Measurements from ENCODE around the gene BBS12.

The BBS12 gene

GRCh38 chr4:122744229-122744628 lies 11.7 kb downstream of the BBS12 start:
- peak; percentile 22 for DNase-seq (ENCODE audit: low read depth, low spot score)
- H3K4me3 ChIP-seq (ENCODE audit: low read depth, low read length) = no peak overlapping the region
- in situ Hi-C loops (cut with HindIII; ENCODE audit: low sequenced_read_pairs) = no loop called here
- TF ChIP-seq CTCF (IDR thresholded peaks at IDR 0.05; ENCODE audit: low read depth, low read length) = no peak

DNA sequence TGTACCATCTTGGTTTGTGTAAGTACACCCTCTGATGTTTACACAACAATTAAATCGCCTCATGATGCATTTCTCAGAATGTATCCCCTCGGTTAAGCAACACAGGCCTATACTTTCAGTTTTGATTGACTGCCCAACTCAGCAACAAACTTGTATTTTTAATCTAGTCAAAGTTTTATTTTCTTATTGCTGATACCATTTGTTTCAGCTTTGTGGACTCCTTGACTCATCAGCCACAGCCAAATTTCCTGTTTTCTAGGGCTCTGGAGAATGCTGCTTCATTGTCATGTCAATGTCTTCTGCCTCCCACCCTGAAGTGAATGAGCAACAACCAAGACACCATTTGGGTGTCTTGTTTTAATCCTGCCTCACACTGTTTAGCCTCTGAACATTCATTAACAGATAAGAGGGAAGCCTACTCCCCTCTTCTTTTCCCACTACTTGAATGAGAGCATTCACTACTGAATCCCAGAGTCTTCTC lies 14.0 kb downstream of the BBS12 start:
- in situ Hi-C loops (cut with HindIII; ENCODE audit: low sequenced_read_pairs) = no loop called here
- no peak for TF ChIP-seq CTCF (IDR thresholded peaks at IDR 0.05; ENCODE audit: low read depth, low read length)
- DNase-seq (ENCODE audit: low read depth, low spot score) = no peak
- no peak overlapping the region for H3K4me3 ChIP-seq (ENCODE audit: low read depth, low read length)

- no peak overlapping the region for H3K4me3 ChIP-seq (ENCODE audit: low read depth, low read length)
- DNase-seq (ENCODE audit: low read depth, low spot score) = no peak
- in situ Hi-C loops (cut with HindIII; ENCODE audit: low sequenced_read_pairs) = no loop called here
- no peak for TF ChIP-seq CTCF (IDR thresholded peaks at IDR 0.05; ENCODE audit: low read depth, low read length)
These were observed 14.6 kb downstream of the BBS12 start for GRCh38 chr4:122747068-122747467.

DNA sequence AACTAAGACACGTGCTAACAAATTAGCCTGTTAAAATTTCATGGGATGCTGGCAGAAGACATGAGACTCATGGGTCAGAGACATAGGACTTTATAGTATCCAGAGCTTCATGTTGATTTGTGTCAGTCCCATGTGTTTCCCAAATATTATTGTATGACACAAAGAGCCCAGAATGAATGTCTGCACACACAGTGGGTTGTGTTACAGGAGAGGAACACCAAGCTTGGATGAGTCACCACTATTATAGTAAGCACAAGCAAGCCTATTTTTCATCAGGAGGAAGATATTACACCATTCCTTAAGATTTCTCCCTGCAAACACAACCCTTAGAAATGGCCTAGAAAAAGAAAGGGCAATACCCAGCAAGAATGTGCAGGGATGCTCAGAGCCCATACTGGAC lies 15.4 kb downstream of the BBS12 start:
- DNase-seq (ENCODE audit: low read depth, low spot score) = peak; percentile 63
- H3K4me3 ChIP-seq (ENCODE audit: low read depth, low read length) = no peak overlapping the region
- in situ Hi-C loops (cut with HindIII; ENCODE audit: low sequenced_read_pairs) = no loop called here
- no peak for TF ChIP-seq CTCF (IDR thresholded peaks at IDR 0.05; ENCODE audit: low read depth, low read length)

- TF ChIP-seq CTCF (IDR thresholded peaks at IDR 0.05; ENCODE audit: low read depth, low read length) = no peak
- DNase-seq (ENCODE audit: low read depth, low spot score) = no peak
- in situ Hi-C loops (cut with HindIII; ENCODE audit: low sequenced_read_pairs) = loop anchor here (25.0 kb wide), 1 partner anchor 162 kb away; the partner anchor contains the start of gene NUDT6
- no peak overlapping the region for H3K4me3 ChIP-seq (ENCODE audit: low read depth, low read length)
These were observed 17.4 kb downstream of the BBS12 start for GRCh38 chr4:122749704-122750454.

DNA sequence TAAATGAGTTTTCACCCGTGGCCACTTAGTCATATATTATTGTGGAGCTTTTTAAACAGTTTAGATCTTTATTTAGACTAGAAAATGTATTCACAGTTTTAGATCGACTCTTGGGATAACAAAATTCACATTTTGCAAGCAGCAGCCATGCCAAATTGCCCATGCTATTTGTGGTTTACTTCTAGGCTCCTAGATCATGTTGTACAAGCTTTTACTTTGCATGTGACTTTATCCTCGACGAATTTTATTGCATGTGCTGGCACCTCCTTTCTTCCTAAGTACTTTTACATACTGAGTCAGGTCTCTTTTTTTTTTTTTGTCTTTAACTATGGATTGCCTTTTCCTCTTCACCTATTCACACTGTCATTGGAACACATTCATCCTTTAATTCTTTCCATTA lies 23.2 kb downstream of the BBS12 start:
- in situ Hi-C loops (cut with HindIII; ENCODE audit: low sequenced_read_pairs) = loop anchor here (25.0 kb wide), 1 partner anchor 157 kb away; the partner anchor contains the start of gene NUDT6
- no peak for TF ChIP-seq CTCF (IDR thresholded peaks at IDR 0.05; ENCODE audit: low read depth, low read length)
- no peak for DNase-seq (ENCODE audit: low read depth, low spot score)
- no peak overlapping the region for H3K4me3 ChIP-seq (ENCODE audit: low read depth, low read length)
